RPMI7951 (cell line): ENCODE data around the gene RFTN2. TPM values are rescaled to one million over a fixed set of nuclear protein-coding genes. Genes with fewer than 3 reads are reported as not detected.
"Not testable (repeated sequence)": the region's sequence is repeated elsewhere in the genome, so short reads cannot be mapped to it uniquely, and the experiment has no call there.

Experiments
- DNase-seq: peaks from one replicate; pipeline ENCODE4 v3.0.0-alpha.2; 2012; ENCODE audit warnings: low read depth
- total RNA-seq: library from RNA; depleted of rRNA; stranded (reverse); fragments of >200 nt; shearing (Covaris generic); gene quantifications from 2 replicates; pipeline ENCODE4 v1.2.3, GENCODE V29; 2014

The RFTN2 gene
- total RNA-seq, 1 experiment from 2014 or later, result 1.7 TPM

DNA sequence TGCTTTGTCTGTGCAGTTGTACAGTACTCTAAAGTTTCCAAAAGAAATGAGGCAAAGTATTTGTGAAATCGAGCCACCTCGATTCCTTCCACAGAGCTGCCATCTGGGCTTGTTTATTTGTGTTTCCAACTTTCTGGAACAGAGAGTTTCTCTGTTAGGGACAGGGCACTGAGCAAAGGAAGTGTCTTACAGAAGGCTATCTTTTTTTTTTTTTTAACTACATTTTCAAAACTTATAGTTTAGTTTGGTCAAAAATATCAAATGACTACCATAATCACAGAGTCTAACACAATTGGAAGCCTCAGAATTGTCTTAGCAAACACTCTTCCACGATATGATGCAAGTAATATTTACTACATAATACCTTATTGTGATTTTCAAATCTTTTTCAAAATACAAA is 796 bp downstream of the RFTN2 start:
- peak; percentile 42 for DNase-seq

GRCh38 chr2:197674060-197674459 is 1.3 kb downstream of the RFTN2 start:
- DNase-seq, result no peak

GRCh38 chr2:197673606-197674005 is 1.8 kb downstream of the RFTN2 start:
- DNase-seq, result no peak

- DNase-seq, result no peak
Observed at GRCh38 chr2:197673106-197673505, 2.3 kb downstream of the RFTN2 start.

DNA sequence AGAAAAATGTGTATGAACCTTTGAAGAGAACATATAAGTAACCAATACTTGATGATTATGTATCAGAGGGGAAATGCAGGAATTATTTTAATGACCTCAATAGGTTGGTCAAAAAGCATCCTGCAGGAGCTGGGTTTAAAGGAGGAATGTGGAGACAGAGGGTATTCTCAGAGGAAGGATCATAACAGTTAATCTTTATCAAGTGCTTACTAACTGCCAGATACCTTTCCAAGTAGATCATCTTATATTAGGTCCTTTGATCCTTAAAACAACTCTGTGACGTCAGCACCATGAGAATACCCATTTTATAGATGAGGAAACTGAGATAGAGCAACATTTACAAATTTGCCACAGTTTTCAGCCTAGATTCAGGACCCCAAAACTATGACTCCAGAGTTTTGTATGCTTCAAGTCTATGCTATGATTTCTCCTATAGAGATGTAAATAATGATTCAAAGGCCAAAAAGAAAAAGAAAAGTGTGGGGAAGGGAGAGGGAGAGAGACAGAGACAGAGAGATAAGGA is 3.0 kb downstream of the RFTN2 start:
- no peak for DNase-seq

GRCh38 chr2:197669077-197669476 is 6.3 kb downstream of the RFTN2 start:
- DNase-seq, result no peak

- DNase-seq, result no peak
Observed at GRCh38 chr2:197668296-197668695, 7.1 kb downstream of the RFTN2 start.

- no peak for DNase-seq
Observed at GRCh38 chr2:197666277-197666676, 9.1 kb downstream of the RFTN2 start.

DNA sequence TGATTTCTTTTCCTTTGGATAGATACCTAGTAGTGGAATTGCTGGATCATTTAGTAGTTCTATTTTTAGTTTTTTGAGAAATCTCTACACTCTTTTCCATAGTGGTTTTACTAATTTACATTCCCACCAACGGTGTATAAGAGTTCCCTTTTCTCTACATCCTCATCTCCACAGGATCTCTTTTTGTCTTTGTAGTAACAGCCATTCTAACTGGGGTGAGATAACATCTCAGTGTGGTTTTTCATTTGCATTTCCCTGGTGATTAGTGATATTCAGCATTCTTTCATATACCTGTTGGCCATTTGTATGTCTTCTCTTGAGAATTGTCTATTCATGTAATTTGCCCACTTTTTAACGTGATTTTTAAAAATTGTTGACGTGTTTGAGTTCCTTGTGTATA is 13.8 kb downstream of the RFTN2 start:
- no peak for DNase-seq

- DNase-seq, result no peak
Observed at GRCh38 chr2:197657562-197657961, 17.8 kb downstream of the RFTN2 start.

- no peak for DNase-seq
Observed at GRCh38 chr2:197647961-197648690, 27.3 kb downstream of the RFTN2 start.

DNA sequence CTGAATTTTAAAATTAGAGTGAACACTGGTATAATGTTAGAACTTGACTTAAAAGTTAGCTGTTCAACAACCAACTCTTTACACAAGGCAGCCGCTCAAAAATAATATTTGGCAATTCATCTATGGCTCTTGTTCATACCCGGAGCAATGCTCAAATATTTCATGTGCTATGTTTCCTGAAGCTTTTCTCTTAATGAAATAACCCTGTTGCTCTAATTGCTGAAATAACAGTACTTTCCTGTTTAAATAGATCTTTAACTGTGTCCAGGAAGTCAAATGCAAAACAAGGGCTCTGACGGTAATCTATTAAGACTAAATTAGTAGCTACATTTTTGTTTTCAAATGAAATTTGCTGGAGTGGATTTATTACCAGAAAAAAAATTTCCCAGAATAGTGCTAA is 33.7 kb downstream of the RFTN2 start:
- DNase-seq, result no peak

GRCh38 chr2:197640571-197641122 is 34.7 kb downstream of the RFTN2 start:
- not testable (repeated sequence) for DNase-seq

DNA sequence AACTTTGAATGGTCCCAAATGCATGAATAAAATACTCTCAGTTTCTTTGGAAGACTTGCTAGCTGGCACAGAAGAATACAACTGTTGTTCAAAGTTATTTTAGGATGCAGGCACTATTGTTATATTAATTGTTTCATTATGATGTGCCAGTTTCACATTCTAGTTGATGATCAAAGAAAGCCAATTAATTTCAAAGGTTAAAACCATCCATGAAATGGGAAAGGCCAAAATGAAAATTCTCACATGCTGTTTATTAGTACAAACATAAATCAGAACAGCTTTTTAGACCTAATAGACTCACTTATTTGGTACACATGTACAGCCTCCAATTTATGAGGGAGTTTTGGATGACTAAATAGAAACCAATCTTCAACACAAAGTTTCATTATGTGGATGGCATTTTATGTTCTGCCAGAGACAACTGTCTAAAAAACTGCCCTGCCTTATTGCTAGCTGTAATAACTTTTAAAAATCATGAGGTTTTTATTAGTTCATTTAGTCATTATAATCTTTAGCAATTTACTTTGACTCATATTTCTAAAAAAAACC is 42.2 kb downstream of the RFTN2 start:
- DNase-seq, result no peak

DNA sequence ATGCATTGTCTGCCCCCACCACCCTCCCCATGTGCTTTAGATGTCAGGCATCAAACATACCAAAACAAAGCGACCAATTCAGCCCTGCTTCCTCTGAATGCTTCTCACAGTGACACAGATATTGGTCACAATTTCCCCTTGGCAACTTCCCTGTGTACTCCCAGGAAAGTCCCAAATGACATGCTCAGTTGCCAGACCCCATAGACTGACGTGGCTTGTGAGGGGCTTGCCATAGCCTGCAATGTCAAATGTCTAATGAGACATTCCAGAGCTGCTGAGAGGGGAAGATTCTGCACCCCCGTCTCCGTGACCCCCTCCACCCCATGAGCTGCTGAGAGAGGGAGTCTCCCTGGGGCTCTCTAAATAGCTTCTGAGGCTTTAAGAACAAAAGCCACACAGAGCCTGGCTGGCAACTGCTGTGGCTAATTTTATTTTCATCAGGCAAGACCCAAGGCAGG is 47.3 kb downstream of the RFTN2 start:
- DNase-seq, result peak; percentile 75

- no peak for DNase-seq
Observed at GRCh38 chr2:197626965-197627625, 48.3 kb downstream of the RFTN2 start.

- DNase-seq, result no peak
Observed at GRCh38 chr2:197620133-197620532, 55.3 kb downstream of the RFTN2 start.

DNA sequence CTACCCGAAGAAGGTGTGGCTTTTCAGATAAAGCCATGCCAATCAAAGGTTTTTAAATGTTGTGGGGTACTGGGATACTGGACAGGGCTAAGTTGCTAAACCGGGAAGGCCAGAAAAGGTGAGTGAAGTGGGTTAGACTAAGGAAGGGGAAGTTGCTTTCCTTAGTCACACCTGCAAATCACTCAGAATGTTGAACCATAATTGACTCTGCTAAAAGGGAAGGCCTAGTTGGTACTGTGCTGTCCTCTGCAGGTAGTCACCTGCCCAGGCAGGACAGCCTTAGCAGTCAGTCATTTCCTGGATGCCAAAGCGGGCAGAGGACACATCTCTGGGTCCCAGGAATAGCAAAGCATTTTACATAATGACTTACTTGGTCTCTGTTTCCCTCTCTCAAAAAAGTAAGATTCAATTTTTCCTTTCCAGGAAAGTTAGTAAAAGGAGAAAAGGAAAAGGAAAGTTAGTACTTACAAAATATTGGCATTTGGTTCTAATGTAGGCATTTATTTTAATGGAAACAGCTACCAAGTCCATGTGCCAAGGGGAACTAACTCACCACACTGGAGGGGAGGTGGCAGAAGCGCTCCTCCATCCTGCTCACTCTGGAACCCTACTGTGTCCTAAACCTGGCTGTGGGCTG is 60.3 kb downstream of the RFTN2 start:
- DNase-seq, result no peak

DNA sequence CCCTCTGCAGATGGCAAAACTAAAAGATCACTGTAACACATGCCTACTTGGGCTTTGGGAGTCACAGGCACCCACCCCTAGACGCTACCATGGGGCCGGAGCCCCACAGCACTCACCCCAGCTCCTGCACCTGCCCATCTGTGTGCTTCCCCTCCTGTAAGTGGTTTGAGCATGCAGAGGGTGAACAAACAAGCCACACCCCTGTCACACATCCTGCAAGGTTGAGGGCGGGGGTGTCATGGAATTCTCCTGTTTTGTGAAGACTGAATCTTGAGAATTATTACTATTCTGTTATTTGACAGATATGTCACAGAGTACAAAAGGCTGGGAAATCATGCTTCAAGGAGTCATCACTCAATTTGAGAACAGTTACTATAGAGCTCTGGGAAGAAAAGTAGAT is 60.9 kb downstream of the RFTN2 start:
- no peak for DNase-seq

GRCh38 chr2:197613509-197613987 is 61.8 kb downstream of the RFTN2 start:
- no peak for DNase-seq

DNA sequence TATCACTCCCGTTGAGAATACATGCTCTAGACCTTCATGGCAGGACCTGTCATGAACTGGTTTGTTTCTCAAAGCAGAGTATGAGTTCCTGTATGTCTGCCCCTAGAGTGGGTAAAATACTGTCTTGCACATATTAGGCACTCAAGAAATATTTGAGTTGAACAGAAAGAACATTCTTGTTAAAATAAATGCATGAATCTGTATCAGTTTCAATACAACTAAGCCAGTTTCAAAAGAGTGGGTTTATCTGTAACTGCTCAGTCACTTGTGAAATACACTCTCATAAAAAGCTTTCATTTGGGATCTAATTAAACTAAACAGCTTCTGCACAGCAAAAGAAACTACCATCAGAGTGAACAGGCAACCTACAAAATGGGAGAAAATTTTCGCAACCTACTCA is 69.2 kb downstream of the RFTN2 start:
- DNase-seq, result no peak
